ENCODE data around the gene DLG4. TPM values are rescaled to one million over a fixed set of nuclear protein-coding genes. Genes with fewer than 3 reads are reported as not detected.
A peak's percentile ranks its signal among the peaks of the same experiment; 100 is the strongest.

The DLG4 gene
- total and polyA plus RNA-seq, 2 donors (not counting 1 experiment from before 2014, with no cell fraction given): 2.0 to 12.5 TPM

DNA sequence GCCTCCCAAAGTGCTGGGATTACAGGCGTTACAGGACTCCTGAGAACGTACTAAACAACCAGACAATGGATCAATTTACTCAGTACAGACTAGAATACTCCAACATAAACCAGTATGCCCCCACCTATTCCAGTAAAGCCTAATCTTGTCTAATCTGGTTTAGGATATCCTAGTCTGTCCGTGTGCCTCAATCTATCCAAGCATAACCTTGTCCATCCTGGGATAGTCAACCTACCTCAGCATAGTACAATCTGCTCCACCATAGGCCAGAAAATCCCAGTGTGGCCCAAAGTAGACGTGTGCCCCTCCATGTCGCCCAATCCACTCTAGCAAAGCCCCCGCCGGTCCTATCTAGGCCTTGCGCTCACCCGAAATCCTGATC is 14.1 kb upstream of the DLG4 start:
- POLR2A ChIA-PET: interaction anchor here (0.6 to 13.1 kb wide), 6 partner anchors 9 to 1013 kb away, joined by 3 to 157 read pairs (median 4); partner anchors contain the start of genes ACADVL, ACAP1, DLG4 and GABARAP
- no peaks in the 10 kb centered on the region for H3K9me3 Mint-ChIP-seq (ENCODE audit: insufficient read depth)
- peak overlapping the region; percentile 94 for H2AFZ ChIP-seq (ENCODE audit: insufficient read depth, low read depth, low read length, poor library complexity, severe bottlenecking)
- peak overlapping the region; percentile 68 to 88 for H3K27ac ChIP-seq (ENCODE audit: low read length in 2 of 2)
- WGBS (ENCODE audit: insufficient coverage): 0% methylated on average over 9 of the region's 9 CpGs
- H3K79me2 ChIP-seq (ENCODE audit: control insufficient read depth, insufficient read depth, low read length): peaks cover 62% of the 10 kb centered on the region
- H3K27ac Mint-ChIP-seq: peak overlapping the region; percentile 99
- H3K27me3 ChIP-seq (replicated peaks in 1 of 4; ENCODE audit: control extremely low read depth in 1 of 4, control insufficient read depth in 3 of 4, insufficient read depth in 4 of 4, low read length in 3 of 4): no peaks in the 10 kb centered on the region
- CTCF ChIA-PET: interaction anchor here (0.6 to 1.7 kb wide), 3 partner anchors 13 to 215 kb away, joined by 3 to 15 read pairs (median 3); partner anchors contain the start of genes ACADVL and DLG4
- H3K4me1 ChIP-seq (ENCODE audit: control insufficient read depth in 2 of 2, insufficient read depth in 2 of 2, low read length in 2 of 2): peaks cover 31 to 42% of the 10 kb centered on the region in 2 donors
- DNase-seq (no peak), ATAC-seq (ENCODE audit: low read depth) (no peak)
- H3K4me2 ChIP-seq (replicated peaks; ENCODE audit: low read depth, low read length, poor library complexity, severe bottlenecking): peak overlapping the region; percentile 96
- H3K36me3 ChIP-seq (replicated peaks in 1 of 2; ENCODE audit: control extremely low read depth in 1 of 2, control insufficient read depth in 1 of 2, extremely low read depth in 1 of 2, insufficient read depth in 2 of 2, low read length in 1 of 2): peaks cover 0 to 31% of the 10 kb centered on the region in 2 experiments
- no peaks in the 10 kb centered on the region for H3K27me3 Mint-ChIP-seq
- intact Hi-C loops (cut with micrococcal nuclease): loop anchor here (1.0 kb wide), 4 partner anchors 14 to 96 kb away; partner anchors contain the start of genes ACADVL, DLG4 and NEURL4
- TF ChIP-seq, protein P1, sequence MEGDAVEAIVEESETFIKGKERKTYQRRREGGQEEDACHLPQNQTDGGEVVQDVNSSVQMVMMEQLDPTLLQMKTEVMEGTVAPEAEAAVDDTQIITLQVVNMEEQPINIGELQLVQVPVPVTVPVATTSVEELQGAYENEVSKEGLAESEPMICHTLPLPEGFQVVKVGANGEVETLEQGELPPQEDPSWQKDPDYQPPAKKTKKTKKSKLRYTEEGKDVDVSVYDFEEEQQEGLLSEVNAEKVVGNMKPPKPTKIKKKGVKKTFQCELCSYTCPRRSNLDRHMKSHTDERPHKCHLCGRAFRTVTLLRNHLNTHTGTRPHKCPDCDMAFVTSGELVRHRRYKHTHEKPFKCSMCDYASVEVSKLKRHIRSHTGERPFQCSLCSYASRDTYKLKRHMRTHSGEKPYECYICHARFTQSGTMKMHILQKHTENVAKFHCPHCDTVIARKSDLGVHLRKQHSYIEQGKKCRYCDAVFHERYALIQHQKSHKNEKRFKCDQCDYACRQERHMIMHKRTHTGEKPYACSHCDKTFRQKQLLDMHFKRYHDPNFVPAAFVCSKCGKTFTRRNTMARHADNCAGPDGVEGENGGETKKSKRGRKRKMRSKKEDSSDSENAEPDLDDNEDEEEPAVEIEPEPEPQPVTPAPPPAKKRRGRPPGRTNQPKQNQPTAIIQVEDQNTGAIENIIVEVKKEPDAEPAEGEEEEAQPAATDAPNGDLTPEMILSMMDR (IDR thresholded peaks at IDR 0.05): no peak
- TF ChIP-seq EZH2 (IDR thresholded peaks at IDR 0.05; ENCODE audit: borderline replicate concordance, insufficient read depth, low read depth, low read length, poor library complexity, severe bottlenecking): no peak
- H3K4me1 Mint-ChIP-seq: peaks cover 44% of the 10 kb centered on the region
- H4K20me1 ChIP-seq (ENCODE audit: control insufficient read depth, insufficient read depth, low read length, poor library complexity, severe bottlenecking): peaks cover 15% of the 10 kb centered on the region
- H3K9me3 ChIP-seq (ENCODE audit: control extremely low read depth in 1 of 3, control insufficient read depth in 2 of 3, insufficient read depth in 1 of 3, low read length in 2 of 3): no peaks in the 10 kb centered on the region
- peak overlapping the region; percentile 80 to 96 (median 92) for H3K4me3 ChIP-seq (ENCODE audit: control extremely low read depth in 1 of 5, extremely low read depth in 1 of 5, insufficient read depth in 1 of 5, low read depth in 2 of 5, low read length in 4 of 5)
- peak overlapping the region; percentile 97 for H3K4me3 Mint-ChIP-seq
- peak overlapping the region; percentile 78 for H3K9ac ChIP-seq (ENCODE audit: low read length)

DNA sequence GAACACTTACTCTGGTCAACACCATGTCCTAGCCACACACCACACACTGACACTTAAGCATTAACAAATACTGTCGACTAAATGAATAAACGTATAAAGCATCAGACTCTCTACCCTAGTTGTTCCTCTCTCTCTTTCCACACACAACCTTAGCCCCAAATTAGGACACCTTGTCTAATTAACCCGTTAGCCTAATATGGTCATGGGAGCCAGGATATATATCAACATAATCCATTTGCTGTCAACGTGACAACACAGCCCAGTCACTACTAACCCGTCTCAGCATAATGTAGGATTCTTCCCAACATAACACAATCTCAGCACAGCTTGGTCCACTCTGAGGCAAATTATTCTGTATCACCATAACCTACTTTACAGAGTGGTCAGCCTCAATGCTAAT is 12.5 kb upstream of the DLG4 start:
- no peak overlapping the region for H3K9ac ChIP-seq (ENCODE audit: low read length)
- H4K20me1 ChIP-seq (ENCODE audit: control insufficient read depth, insufficient read depth, low read length, poor library complexity, severe bottlenecking): peaks cover 11% of the 10 kb centered on the region
- H3K4me1 Mint-ChIP-seq: peaks cover 39% of the 10 kb centered on the region
- peak overlapping the region; percentile 59 for H3K4me3 Mint-ChIP-seq
- H3K36me3 ChIP-seq (replicated peaks in 1 of 2; ENCODE audit: control extremely low read depth in 1 of 2, control insufficient read depth in 1 of 2, extremely low read depth in 1 of 2, insufficient read depth in 2 of 2, low read length in 1 of 2): peaks cover 0 to 45% of the 10 kb centered on the region in 2 experiments
- ATAC-seq (ENCODE audit: low read depth): no peak
- ChIA-PET POLR2A (interaction anchor here (1.0 to 13.1 kb wide), 2 partner anchors 14 to 19 kb away, joined by 12 to 157 read pairs; partner anchors contain the start of genes ACADVL and DLG4), CTCF (interaction anchor here (1.1 kb wide), 1 partner anchor 64 kb away, joined by 3 read pairs; no protein-coding TSS in a partner anchor)
- intact Hi-C loops (cut with micrococcal nuclease): no loop called here
- no peaks in the 10 kb centered on the region for H3K9me3 Mint-ChIP-seq (ENCODE audit: insufficient read depth)
- peaks cover 58% of the 10 kb centered on the region for H3K79me2 ChIP-seq (ENCODE audit: control insufficient read depth, insufficient read depth, low read length)
- peaks cover 27 to 36% of the 10 kb centered on the region in 2 donors for H3K4me1 ChIP-seq (ENCODE audit: control insufficient read depth in 2 of 2, insufficient read depth in 2 of 2, low read length in 2 of 2)
- peak overlapping the region; percentile 47 for H3K27ac Mint-ChIP-seq
- no peak for DNase-seq
- peak overlapping the region; percentile 5 for H3K4me2 ChIP-seq (replicated peaks; ENCODE audit: low read depth, low read length, poor library complexity, severe bottlenecking)
- no peak overlapping the region for H2AFZ ChIP-seq (ENCODE audit: insufficient read depth, low read depth, low read length, poor library complexity, severe bottlenecking)
- no peaks in the 10 kb centered on the region for H3K27me3 Mint-ChIP-seq
- no peaks in the 10 kb centered on the region for H3K9me3 ChIP-seq (ENCODE audit: control extremely low read depth in 1 of 3, control insufficient read depth in 2 of 3, insufficient read depth in 1 of 3, low read length in 2 of 3)
- no peak overlapping the region for H3K4me3 ChIP-seq (ENCODE audit: control extremely low read depth in 1 of 5, extremely low read depth in 1 of 5, insufficient read depth in 1 of 5, low read depth in 2 of 5, low read length in 4 of 5)
- no peak overlapping the region for H3K27ac ChIP-seq (ENCODE audit: low read length in 2 of 2)
- WGBS (ENCODE audit: insufficient coverage): 98% methylated on average over 5 of the region's 5 CpGs
- no peaks in the 10 kb centered on the region for H3K27me3 ChIP-seq (replicated peaks in 1 of 4; ENCODE audit: control extremely low read depth in 1 of 4, control insufficient read depth in 3 of 4, insufficient read depth in 4 of 4, low read length in 3 of 4)
- TF ChIP-seq, protein P1 (IDR thresholded peaks at IDR 0.05): no peak
- no peak for TF ChIP-seq EZH2 (IDR thresholded peaks at IDR 0.05; ENCODE audit: borderline replicate concordance, insufficient read depth, low read depth, low read length, poor library complexity, severe bottlenecking)

All from B cell (primary cell).